SK-N-SH treated with all-trans-retinoic acid at 6 μM for 48 hours (cell line): ENCODE results near the gene PBX1.

Experiments used
- ATAC-seq: fragments of 200-7000 bp; cut with Tn5 transposase; 3 replicates; pipeline ENCODE4 v1.9.1; 2020; ENCODE audit warnings: mild to moderate bottlenecking, moderate library complexity
- ARNTL ChIP-seq: fragments of 450-650 bp; formaldehyde crosslinking; IDR thresholded peaks from 2 replicates; pipeline ENCODE4 v1.5.0; 2020; ENCODE audit warnings: low read depth, mild to moderate bottlenecking, moderate library complexity, borderline replicate concordance
- BACH2 ChIP-seq: fragments of 250-450 bp; sonication (Bioruptor Pico); IDR thresholded peaks from 2 replicates; pipeline ENCODE4 v1.9.0; 2021; ENCODE audit warnings: mild to moderate bottlenecking, borderline replicate concordance
- CSDC2 ChIP-seq: fragments of 250-450 bp; sonication (Bioruptor Pico); IDR thresholded peaks from 2 replicates; pipeline ENCODE4 v1.5.0; 2020; ENCODE audit warnings: mild to moderate bottlenecking, moderate library complexity
- ESRRG ChIP-seq: fragments of 250-450 bp; sonication (Bioruptor Pico); IDR thresholded peaks from 2 replicates; pipeline ENCODE4 v1.6.1; 2021; ENCODE audit warnings: mild to moderate bottlenecking
- ISL1 ChIP-seq: fragments of 250-450 bp; sonication (Bioruptor Pico); IDR thresholded peaks from 2 replicates; pipeline ENCODE4 v2.1.2; 2022; ENCODE audit warnings: mild to moderate bottlenecking, moderate library complexity
- OSR1 ChIP-seq: fragments of 250-450 bp; sonication (Bioruptor Pico); IDR thresholded peaks from 2 replicates; pipeline ENCODE4 v1.8.0; 2022; ENCODE audit warnings: moderate library complexity, mild to moderate bottlenecking, inconsistent platforms
- PPARA ChIP-seq: fragments of 250-450 bp; sonication (Bioruptor Pico); IDR thresholded peaks from 2 replicates; pipeline ENCODE4 v1.5.0; 2020; ENCODE audit warnings: mild to moderate bottlenecking, borderline replicate concordance
- RARB ChIP-seq: fragments of 250-450 bp; sonication (Bioruptor Pico); IDR thresholded peaks from 2 replicates; pipeline ENCODE4 v1.8.0; 2021; ENCODE audit warnings: mild to moderate bottlenecking, moderate library complexity
- TCF4 ChIP-seq: fragments of 250-450 bp; sonication (Bioruptor Pico); IDR thresholded peaks from 2 replicates; pipeline ENCODE4 v1.8.0; 2021; ENCODE audit warnings: mild to moderate bottlenecking, moderate library complexity, borderline replicate concordance
- TOX ChIP-seq: fragments of 250-450 bp; sonication (Bioruptor Pico); IDR thresholded peaks from 2 replicates; pipeline ENCODE4 v1.8.0; 2021; ENCODE audit warnings: mild to moderate bottlenecking, moderate library complexity, borderline replicate concordance
- ZC3H10 ChIP-seq: fragments of 250-450 bp; sonication (Bioruptor Pico); IDR thresholded peaks from 2 replicates; pipeline ENCODE4 v1.5.1; 2021; ENCODE audit warnings: mild to moderate bottlenecking, moderate library complexity
- ZFP3 ChIP-seq: fragments of 250-450 bp; sonication (Bioruptor Pico); IDR thresholded peaks from 2 replicates; pipeline ENCODE4 v1.5.0; 2020; ENCODE audit warnings: mild to moderate bottlenecking, moderate library complexity
- ZFP30 ChIP-seq: fragments of 450-650 bp; formaldehyde crosslinking; IDR thresholded peaks from 2 replicates; pipeline ENCODE4 v1.5.0; 2022; ENCODE audit warnings: mild to moderate bottlenecking, moderate library complexity
- ZNF565 ChIP-seq: fragments of 450-650 bp; formaldehyde crosslinking; conservative IDR thresholded peaks from 2 replicates; pipeline ENCODE4 v1.5.0; 2020; ENCODE audit warnings: low read depth, mild to moderate bottlenecking, moderate library complexity
- ZNF70 ChIP-seq: fragments of 450-650 bp; formaldehyde crosslinking; IDR thresholded peaks from 2 replicates; pipeline ENCODE4 v1.5.0; 2020; ENCODE audit warnings: mild to moderate bottlenecking, moderate library complexity
- ZNF8 ChIP-seq: fragments of 450-650 bp; formaldehyde crosslinking; IDR thresholded peaks from 2 replicates; pipeline ENCODE4 v1.5.0; 2020; ENCODE audit warnings: mild to moderate bottlenecking, moderate library complexity
- TF ChIP-seq, protein P1 (sequence below): fragments of 250-450 bp; sonication (Bioruptor Pico); IDR thresholded peaks from 2 replicates; pipeline ENCODE4 v1.5.0; 2020; ENCODE audit warnings: mild to moderate bottlenecking, moderate library complexity
- TF ChIP-seq, protein P2 (sequence below): fragments of 250-450 bp; sonication (Bioruptor Pico); IDR thresholded peaks from 2 replicates; pipeline ENCODE4 v1.8.0; 2020; ENCODE audit warnings: mild to moderate bottlenecking, moderate library complexity, borderline replicate concordance
- TF ChIP-seq, protein P3 (sequence below): fragments of 250-450 bp; sonication (Bioruptor Pico); IDR thresholded peaks from 2 replicates; pipeline ENCODE4 v1.5.1; 2020; ENCODE audit warnings: low read depth, mild to moderate bottlenecking, moderate library complexity
- TF ChIP-seq, protein P4 (sequence below): fragments of 250-450 bp; sonication (Bioruptor Pico); IDR thresholded peaks from 2 replicates; pipeline ENCODE4 v1.8.0; 2021; ENCODE audit warnings: low read depth, mild to moderate bottlenecking, moderate library complexity, borderline replicate concordance

Gene PBX1

GRCh38 chr1:164739189-164739588 lies 180.2 kb downstream of the PBX1 start:
- no peak for ATAC-seq
- TF ChIP-seq BACH2 (CRISPR knock-in tag): no peak
- no peak for TF ChIP-seq ESRRG (CRISPR knock-in tag)
- no peak for TF ChIP-seq ZFP30 (CRISPR knock-in tag)
- no peak for TF ChIP-seq TCF4 (CRISPR knock-in tag)
- TF ChIP-seq RARB (CRISPR knock-in tag): no peak
- TF ChIP-seq CSDC2 (CRISPR knock-in tag): no peak
- no peak for TF ChIP-seq ZC3H10 (CRISPR knock-in tag)
- TF ChIP-seq, protein P1, sequence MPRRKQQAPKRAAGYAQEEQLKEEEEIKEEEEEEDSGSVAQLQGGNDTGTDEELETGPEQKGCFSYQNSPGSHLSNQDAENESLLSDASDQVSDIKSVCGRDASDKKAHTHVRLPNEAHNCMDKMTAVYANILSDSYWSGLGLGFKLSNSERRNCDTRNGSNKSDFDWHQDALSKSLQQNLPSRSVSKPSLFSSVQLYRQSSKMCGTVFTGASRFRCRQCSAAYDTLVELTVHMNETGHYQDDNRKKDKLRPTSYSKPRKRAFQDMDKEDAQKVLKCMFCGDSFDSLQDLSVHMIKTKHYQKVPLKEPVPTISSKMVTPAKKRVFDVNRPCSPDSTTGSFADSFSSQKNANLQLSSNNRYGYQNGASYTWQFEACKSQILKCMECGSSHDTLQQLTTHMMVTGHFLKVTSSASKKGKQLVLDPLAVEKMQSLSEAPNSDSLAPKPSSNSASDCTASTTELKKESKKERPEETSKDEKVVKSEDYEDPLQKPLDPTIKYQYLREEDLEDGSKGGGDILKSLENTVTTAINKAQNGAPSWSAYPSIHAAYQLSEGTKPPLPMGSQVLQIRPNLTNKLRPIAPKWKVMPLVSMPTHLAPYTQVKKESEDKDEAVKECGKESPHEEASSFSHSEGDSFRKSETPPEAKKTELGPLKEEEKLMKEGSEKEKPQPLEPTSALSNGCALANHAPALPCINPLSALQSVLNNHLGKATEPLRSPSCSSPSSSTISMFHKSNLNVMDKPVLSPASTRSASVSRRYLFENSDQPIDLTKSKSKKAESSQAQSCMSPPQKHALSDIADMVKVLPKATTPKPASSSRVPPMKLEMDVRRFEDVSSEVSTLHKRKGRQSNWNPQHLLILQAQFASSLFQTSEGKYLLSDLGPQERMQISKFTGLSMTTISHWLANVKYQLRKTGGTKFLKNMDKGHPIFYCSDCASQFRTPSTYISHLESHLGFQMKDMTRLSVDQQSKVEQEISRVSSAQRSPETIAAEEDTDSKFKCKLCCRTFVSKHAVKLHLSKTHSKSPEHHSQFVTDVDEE (CRISPR knock-in tag): no peak
- no peak for TF ChIP-seq OSR1 (CRISPR knock-in tag)
- TF ChIP-seq, protein P2, sequence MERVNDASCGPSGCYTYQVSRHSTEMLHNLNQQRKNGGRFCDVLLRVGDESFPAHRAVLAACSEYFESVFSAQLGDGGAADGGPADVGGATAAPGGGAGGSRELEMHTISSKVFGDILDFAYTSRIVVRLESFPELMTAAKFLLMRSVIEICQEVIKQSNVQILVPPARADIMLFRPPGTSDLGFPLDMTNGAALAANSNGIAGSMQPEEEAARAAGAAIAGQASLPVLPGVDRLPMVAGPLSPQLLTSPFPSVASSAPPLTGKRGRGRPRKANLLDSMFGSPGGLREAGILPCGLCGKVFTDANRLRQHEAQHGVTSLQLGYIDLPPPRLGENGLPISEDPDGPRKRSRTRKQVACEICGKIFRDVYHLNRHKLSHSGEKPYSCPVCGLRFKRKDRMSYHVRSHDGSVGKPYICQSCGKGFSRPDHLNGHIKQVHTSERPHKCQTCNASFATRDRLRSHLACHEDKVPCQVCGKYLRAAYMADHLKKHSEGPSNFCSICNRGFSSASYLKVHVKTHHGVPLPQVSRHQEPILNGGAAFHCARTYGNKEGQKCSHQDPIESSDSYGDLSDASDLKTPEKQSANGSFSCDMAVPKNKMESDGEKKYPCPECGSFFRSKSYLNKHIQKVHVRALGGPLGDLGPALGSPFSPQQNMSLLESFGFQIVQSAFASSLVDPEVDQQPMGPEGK (CRISPR knock-in tag): no peak
- TF ChIP-seq ZNF8: no peak
- no peak for TF ChIP-seq ZNF70 (CRISPR knock-in tag)
- TF ChIP-seq TOX: no peak

- TF ChIP-seq OSR1 (CRISPR knock-in tag) (no peak), TCF4 (CRISPR knock-in tag) (no peak), ESRRG (CRISPR knock-in tag) (no peak), ZNF565 (CRISPR knock-in tag) (no peak)
- TF ChIP-seq, protein P3, sequence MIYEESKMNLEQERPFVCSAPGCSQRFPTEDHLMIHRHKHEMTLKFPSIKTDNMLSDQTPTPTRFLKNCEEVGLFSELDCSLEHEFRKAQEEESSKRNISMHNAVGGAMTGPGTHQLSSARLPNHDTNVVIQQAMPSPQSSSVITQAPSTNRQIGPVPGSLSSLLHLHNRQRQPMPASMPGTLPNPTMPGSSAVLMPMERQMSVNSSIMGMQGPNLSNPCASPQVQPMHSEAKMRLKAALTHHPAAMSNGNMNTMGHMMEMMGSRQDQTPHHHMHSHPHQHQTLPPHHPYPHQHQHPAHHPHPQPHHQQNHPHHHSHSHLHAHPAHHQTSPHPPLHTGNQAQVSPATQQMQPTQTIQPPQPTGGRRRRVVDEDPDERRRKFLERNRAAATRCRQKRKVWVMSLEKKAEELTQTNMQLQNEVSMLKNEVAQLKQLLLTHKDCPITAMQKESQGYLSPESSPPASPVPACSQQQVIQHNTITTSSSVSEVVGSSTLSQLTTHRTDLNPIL (CRISPR knock-in tag): no peak
- no peak for ATAC-seq
These were observed 181.1 kb downstream of the PBX1 start for GRCh38 chr1:164740000-164740526.

DNA sequence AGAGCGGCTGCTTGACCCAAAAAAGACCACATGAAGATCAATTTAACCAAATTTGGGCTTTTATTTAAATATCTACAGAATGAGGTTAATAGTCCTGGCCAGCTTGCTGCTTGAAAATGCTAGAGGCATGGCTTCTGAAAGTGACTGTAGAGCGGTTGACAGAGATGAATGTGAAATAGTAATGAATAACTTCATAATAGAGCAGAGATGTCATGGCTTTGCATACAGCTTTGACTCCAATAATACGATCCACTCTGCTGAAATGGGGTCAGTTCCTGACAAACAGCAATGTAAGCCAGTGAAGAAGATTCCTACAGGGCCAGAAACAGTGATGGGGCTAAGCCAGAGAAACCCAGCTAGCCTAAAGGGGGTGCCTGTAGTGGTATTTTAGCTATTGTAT lies 183.8 kb downstream of the PBX1 start:
- no peak for ATAC-seq
- TF ChIP-seq CSDC2 (CRISPR knock-in tag) (no peak), ZNF8 (no peak), BACH2 (CRISPR knock-in tag) (no peak), ISL1 (CRISPR knock-in tag) (no peak), ZFP3 (no peak), ARNTL (CRISPR knock-in tag) (no peak)
- TF ChIP-seq, protein P4, sequence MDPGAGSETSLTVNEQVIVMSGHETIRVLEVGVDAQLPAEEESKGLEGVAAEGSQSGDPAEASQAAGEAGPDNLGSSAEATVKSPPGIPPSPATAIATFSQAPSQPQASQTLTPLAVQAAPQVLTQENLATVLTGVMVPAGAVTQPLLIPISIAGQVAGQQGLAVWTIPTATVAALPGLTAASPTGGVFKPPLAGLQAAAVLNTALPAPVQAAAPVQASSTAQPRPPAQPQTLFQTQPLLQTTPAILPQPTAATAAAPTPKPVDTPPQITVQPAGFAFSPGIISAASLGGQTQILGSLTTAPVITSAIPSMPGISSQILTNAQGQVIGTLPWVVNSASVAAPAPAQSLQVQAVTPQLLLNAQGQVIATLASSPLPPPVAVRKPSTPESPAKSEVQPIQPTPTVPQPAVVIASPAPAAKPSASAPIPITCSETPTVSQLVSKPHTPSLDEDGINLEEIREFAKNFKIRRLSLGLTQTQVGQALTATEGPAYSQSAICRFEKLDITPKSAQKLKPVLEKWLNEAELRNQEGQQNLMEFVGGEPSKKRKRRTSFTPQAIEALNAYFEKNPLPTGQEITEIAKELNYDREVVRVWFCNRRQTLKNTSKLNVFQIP (CRISPR knock-in tag): no peak
- TF ChIP-seq, all 23 proteins: peak for 0

GRCh38 chr1:164743976-164744375 lies 185.0 kb downstream of the PBX1 start:
- ATAC-seq: no peak
- TF ChIP-seq ZFP30 (CRISPR knock-in tag): no peak
- no peak for TF ChIP-seq ARNTL (CRISPR knock-in tag)
- no peak for TF ChIP-seq ZFP3
- no peak for TF ChIP-seq ISL1 (CRISPR knock-in tag)
- TF ChIP-seq, protein P1 (CRISPR knock-in tag): no peak
- TF ChIP-seq ZNF565 (CRISPR knock-in tag): no peak
- TF ChIP-seq PPARA: no peak
- no peak for TF ChIP-seq TCF4 (CRISPR knock-in tag)
- TF ChIP-seq OSR1 (CRISPR knock-in tag): no peak
